ENCODE data around the gene TRPM3.

TRPM3 gene

DNA sequence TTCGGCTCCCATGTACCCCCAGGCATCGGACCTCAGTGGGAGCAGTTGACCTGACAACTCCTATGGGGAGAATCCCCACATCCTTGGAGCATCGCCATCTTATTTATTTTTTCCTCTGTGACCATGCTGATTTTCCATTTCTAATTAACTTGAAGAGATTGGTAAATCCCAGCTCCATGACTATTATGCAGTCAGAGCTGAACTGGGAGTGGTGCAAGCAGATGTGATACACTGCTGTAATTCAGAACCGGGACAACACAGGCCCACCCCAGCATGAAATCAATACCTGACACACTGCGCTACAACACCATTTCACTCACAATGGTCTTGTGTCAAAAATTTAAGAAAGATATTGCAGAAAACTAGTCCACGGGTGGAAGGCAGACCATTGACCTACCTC, 1.0 kb upstream of the TRPM3 start:
- H3K9me3 Mint-ChIP-seq: no peaks in the 10 kb centered on the region
- peaks cover 6% of the 10 kb centered on the region for H3K27me3 Mint-ChIP-seq
- peaks cover 2% of the 10 kb centered on the region for H3K36me3 Mint-ChIP-seq (ENCODE audit: insufficient read depth)
- no peak overlapping the region for H3K27ac Mint-ChIP-seq (ENCODE audit: low read depth)
- no peak for ATAC-seq (replicated peaks; ENCODE audit: extremely low read depth, poor library complexity, severe bottlenecking)
- H3K4me1 Mint-ChIP-seq: no peaks in the 10 kb centered on the region
- DNase-seq (ENCODE audit: low spot score in 2 of 2): no peak
- no peak overlapping the region for H3K4me3 Mint-ChIP-seq

DNA sequence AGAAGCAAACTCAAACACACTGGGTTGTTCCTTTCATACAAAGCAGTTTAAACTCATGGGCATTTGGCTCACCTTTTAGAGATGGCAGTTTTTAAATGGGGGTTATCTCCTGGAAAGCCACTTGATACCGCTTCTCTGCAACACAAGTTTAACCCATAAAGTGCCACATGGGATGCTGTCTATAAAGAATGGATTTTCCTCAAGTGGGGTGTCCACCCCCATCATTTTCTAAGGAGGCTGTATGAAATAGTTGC, 528 bp upstream of the TRPM3 start:
- Mint-ChIP-seq H3K4me3 (no peak overlapping the region), H3K27me3 (peaks cover 6% of the 10 kb centered on the region), H3K4me1 (no peaks in the 10 kb centered on the region), H3K36me3 (ENCODE audit: insufficient read depth) (peaks cover 2% of the 10 kb centered on the region), H3K9me3 (no peaks in the 10 kb centered on the region), H3K27ac (ENCODE audit: low read depth) (no peak overlapping the region)
- ATAC-seq (replicated peaks; ENCODE audit: extremely low read depth, poor library complexity, severe bottlenecking) (no peak), DNase-seq (ENCODE audit: low spot score in 2 of 2) (no peak)

DNA sequence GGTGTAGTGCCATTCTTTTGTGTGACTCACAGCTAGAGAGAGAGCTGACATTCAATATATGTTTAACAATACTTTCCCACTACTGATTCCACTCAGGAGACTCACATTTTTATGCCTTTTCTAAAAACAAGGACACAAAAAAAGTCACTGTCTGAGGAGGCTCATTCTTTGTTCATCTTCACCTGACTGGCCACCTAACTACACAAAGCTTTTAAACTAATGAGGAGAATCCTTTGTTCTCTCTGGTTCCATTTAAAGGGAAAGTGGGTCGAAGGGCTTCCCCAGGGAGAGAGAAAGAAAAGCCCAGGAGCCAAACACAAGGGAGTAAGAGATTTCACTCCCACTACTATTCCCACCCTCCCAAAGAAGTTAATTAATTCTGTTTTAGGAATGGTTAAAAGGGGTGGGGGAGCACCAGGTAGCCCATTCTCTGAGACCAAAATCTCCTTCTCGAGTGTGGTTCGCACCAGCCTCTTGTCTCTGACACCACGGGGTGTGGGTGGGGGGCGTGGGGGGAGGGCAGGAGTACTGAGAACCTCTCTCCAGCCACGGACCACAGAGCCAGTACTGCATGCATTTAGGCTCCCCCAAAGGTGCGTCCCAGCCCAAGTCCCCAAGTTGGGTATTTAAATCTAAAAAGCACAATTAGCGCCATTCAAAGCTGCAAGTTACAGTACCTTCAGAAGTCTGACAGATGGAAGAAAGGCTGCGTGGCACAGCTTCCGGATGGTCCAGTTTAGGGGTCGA, 747 bp downstream of the TRPM3 start:
- no peak overlapping the region for H3K4me3 Mint-ChIP-seq
- no peak overlapping the region for H3K27ac Mint-ChIP-seq (ENCODE audit: low read depth)
- peaks cover 2% of the 10 kb centered on the region for H3K36me3 Mint-ChIP-seq (ENCODE audit: insufficient read depth)
- H3K27me3 Mint-ChIP-seq: peaks cover 6% of the 10 kb centered on the region
- DNase-seq (ENCODE audit: low spot score in 2 of 2): no peak
- H3K4me1 Mint-ChIP-seq: no peaks in the 10 kb centered on the region
- no peak for ATAC-seq (replicated peaks; ENCODE audit: extremely low read depth, poor library complexity, severe bottlenecking)
- no peaks in the 10 kb centered on the region for H3K9me3 Mint-ChIP-seq

DNA sequence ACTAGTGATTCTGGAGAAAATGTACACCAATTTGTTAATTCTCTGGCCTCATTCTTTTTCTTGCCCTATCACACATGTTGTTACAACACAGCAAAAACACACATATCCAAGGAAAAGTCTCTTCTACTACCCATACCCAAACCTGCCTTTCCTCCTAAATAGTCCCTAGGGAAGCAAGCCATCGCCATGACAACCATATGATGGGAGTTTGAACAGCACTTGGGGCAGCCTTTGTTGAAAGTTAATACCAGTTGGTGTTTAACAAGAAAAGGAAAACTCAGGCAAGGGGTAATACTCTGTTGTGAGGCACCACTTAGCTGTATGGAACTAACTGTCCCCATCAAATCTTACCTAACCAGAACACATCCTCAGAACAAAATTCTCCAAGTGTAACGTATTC, 1.7 kb downstream of the TRPM3 start:
- ATAC-seq (replicated peaks; ENCODE audit: extremely low read depth, poor library complexity, severe bottlenecking): no peak
- no peak for DNase-seq (ENCODE audit: low spot score in 2 of 2)
- H3K4me3 Mint-ChIP-seq: no peak overlapping the region
- peaks cover 2% of the 10 kb centered on the region for H3K36me3 Mint-ChIP-seq (ENCODE audit: insufficient read depth)
- no peaks in the 10 kb centered on the region for H3K4me1 Mint-ChIP-seq
- H3K27ac Mint-ChIP-seq (ENCODE audit: low read depth): no peak overlapping the region
- H3K9me3 Mint-ChIP-seq: no peaks in the 10 kb centered on the region
- H3K27me3 Mint-ChIP-seq: peaks cover 8% of the 10 kb centered on the region

DNA sequence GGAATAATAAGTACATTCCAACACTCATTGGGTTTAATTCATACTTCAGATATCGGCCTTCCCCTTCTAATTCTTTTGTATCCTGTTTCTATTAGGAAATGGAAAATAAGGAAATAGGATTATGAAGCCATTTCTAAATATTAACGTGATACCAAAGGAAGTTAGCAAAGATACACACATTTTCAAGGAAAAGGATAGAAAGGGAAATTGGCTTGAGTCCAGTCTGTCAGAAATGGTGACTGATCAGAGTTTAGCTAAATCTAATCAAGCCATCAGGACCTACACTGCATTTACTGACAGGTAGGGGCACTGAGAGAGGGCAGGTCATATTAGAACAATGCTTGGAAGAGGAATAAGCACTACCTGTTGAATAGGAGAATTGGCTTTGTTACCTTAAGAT, 3.1 kb downstream of the TRPM3 start:
- ATAC-seq (replicated peaks; ENCODE audit: extremely low read depth, poor library complexity, severe bottlenecking): no peak
- Mint-ChIP-seq H3K27ac (ENCODE audit: low read depth) (no peak overlapping the region), H3K36me3 (ENCODE audit: insufficient read depth) (peaks cover 2% of the 10 kb centered on the region), H3K4me3 (no peak overlapping the region), H3K4me1 (no peaks in the 10 kb centered on the region), H3K9me3 (no peaks in the 10 kb centered on the region), H3K27me3 (peaks cover 9% of the 10 kb centered on the region)
- DNase-seq (ENCODE audit: low spot score in 2 of 2): no peak

DNA sequence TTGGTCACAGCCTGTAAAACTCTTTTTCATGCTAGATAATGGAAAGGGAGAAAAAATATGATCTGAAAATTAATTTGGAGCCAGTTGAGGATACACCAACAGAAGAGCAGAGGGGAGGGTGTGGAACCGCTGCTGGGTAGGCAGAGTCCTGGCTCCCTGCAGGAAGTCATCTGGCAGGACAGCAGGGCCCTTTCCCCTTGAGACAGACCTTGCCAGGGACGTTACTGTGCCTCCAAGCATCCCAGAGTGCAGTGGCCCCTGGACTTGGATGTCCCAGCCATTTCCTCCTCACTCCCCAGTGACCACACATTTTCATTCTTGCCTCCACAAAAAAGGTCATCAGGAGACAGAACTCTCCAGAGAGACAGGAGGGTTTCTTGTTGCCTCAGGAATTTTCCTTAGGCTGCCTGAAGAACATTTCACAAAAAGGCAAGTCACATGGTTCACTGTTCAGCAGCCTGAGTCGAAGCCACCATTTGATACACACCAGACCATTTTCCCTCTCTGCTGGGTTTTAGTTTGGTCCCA, 5.9 kb downstream of the TRPM3 start:
- no peak overlapping the region for H3K4me3 Mint-ChIP-seq
- H3K36me3 Mint-ChIP-seq (ENCODE audit: insufficient read depth): peaks cover 2% of the 10 kb centered on the region
- ATAC-seq (replicated peaks; ENCODE audit: extremely low read depth, poor library complexity, severe bottlenecking): no peak
- H3K27ac Mint-ChIP-seq (ENCODE audit: low read depth): no peak overlapping the region
- H3K9me3 Mint-ChIP-seq: no peaks in the 10 kb centered on the region
- peaks cover 9% of the 10 kb centered on the region for H3K27me3 Mint-ChIP-seq
- DNase-seq (ENCODE audit: low spot score in 2 of 2): no peak
- no peaks in the 10 kb centered on the region for H3K4me1 Mint-ChIP-seq

DNA sequence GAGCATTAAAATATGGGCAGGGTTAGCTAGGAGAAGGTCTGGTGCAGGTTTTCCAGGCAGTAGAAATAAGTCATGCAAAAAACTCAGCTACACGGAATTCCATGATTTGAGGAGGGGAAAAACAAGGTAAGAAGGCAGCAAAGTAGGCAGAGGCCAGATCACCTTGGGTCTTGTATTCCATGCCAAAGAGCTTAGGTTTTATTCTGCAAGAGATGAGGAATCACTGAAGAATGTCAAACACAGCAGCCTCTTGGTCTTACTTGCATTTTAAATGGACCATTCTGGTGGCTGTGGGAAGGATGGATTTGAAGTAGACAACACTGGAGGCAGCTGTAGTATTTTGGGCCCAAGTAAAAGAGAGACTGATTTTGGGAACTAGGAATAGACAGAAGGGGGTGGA, 8.6 kb downstream of the TRPM3 start:
- DNase-seq (ENCODE audit: low spot score in 2 of 2): no peak
- H3K9me3 Mint-ChIP-seq: no peaks in the 10 kb centered on the region
- ATAC-seq (replicated peaks; ENCODE audit: extremely low read depth, poor library complexity, severe bottlenecking): no peak
- no peak overlapping the region for H3K4me3 Mint-ChIP-seq
- H3K27me3 Mint-ChIP-seq: peaks cover 9% of the 10 kb centered on the region
- no peaks in the 10 kb centered on the region for H3K36me3 Mint-ChIP-seq (ENCODE audit: insufficient read depth)
- H3K4me1 Mint-ChIP-seq: no peaks in the 10 kb centered on the region
- no peak overlapping the region for H3K27ac Mint-ChIP-seq (ENCODE audit: low read depth)

DNA sequence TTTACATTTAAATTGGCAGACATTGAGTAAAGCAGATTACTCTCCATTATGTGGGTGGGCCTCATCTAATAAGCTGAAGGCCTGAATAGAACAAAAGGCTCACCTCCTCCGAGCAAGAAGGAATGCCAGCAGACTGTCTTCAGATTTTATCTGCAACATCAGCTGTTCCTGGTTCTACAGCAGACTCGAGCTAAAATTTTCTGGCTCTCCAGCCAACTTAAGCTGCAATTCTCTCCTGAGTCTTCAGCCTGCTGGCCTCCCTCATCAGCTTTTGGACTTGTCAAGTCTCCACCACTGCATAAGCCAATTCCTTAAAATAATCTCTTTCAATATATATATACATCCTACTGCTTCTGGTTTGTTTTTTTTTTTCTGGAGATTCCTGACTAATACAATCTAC, 12.5 kb downstream of the TRPM3 start:
- DNase-seq (ENCODE audit: low spot score in 2 of 2) (no peak), ATAC-seq (replicated peaks; ENCODE audit: extremely low read depth, poor library complexity, severe bottlenecking) (no peak)
- Mint-ChIP-seq H3K9me3 (peaks cover 6% of the 10 kb centered on the region), H3K27ac (ENCODE audit: low read depth) (no peak overlapping the region), H3K4me1 (no peaks in the 10 kb centered on the region), H3K4me3 (no peak overlapping the region), H3K36me3 (ENCODE audit: insufficient read depth) (peaks cover 2% of the 10 kb centered on the region), H3K27me3 (no peaks in the 10 kb centered on the region)

DNA sequence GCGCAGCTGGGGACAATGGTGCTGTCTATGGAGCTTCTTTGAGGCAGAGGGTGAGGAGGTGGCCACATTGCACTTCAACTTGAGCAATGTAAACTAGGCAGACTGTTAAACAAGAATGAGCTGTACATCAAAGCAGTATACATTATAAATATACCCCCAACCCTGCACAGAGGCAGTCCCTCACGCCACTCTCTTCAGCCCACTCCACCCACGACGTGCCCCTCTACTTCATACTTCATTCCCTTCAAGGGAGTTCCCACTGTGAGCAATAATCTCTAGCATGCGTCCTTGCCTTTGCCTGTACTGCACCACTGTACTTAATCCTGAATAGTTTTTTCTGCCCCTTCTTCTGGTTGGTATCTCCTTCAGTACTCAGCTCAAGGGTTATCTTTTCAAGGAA, 14.4 kb downstream of the TRPM3 start:
- Mint-ChIP-seq H3K4me3 (no peak overlapping the region), H3K4me1 (no peaks in the 10 kb centered on the region), H3K27me3 (no peaks in the 10 kb centered on the region), H3K9me3 (peaks cover 6% of the 10 kb centered on the region), H3K36me3 (ENCODE audit: insufficient read depth) (peaks cover 2% of the 10 kb centered on the region), H3K27ac (ENCODE audit: low read depth) (no peak overlapping the region)
- DNase-seq (ENCODE audit: low spot score in 2 of 2): no peak
- ATAC-seq (replicated peaks; ENCODE audit: extremely low read depth, poor library complexity, severe bottlenecking): no peak

DNA sequence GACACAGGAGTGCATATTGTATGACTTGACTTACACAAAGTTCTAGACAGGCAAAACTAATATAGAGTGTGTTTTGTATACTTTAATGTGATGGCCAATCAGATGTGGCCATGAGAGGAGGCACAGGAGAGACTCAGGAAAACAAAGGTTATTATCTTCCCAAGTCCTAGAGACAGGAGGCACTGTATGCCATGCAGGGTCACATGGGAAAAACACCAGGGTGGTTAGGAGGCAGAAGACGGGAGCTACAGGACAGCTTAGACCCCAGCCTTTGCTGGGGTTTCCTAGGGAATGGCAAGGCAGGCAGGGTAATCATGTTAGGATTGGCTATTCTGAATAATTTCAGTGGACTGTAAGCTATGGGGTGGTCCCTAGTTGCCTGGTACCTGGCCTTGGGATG, 16.2 kb downstream of the TRPM3 start:
- no peak for DNase-seq (ENCODE audit: low spot score in 2 of 2)
- no peak for ATAC-seq (replicated peaks; ENCODE audit: extremely low read depth, poor library complexity, severe bottlenecking)
- H3K4me3 Mint-ChIP-seq: no peak overlapping the region
- no peaks in the 10 kb centered on the region for H3K27me3 Mint-ChIP-seq
- H3K4me1 Mint-ChIP-seq: no peaks in the 10 kb centered on the region
- peaks cover 2% of the 10 kb centered on the region for H3K36me3 Mint-ChIP-seq (ENCODE audit: insufficient read depth)
- H3K27ac Mint-ChIP-seq (ENCODE audit: low read depth): no peak overlapping the region
- peaks cover 6% of the 10 kb centered on the region for H3K9me3 Mint-ChIP-seq

DNA sequence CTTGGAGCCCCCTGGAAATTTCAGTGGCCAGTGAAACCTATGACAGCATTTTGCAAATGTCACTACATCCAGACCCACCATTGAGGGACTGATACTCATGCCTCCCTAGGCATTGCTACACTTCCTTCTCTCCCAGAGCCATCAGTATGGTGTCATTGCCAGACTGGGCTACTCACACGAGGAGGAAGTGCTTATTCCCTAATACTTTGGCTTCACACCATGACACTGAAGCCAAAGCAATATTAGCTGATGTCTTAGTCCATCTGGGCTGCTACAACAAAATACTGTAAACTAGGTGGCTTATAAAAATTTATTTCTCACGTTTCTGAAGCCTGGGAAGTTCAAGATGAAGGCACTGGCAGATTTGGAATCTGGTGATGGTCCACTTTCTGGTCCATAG, 22.6 kb downstream of the TRPM3 start:
- Mint-ChIP-seq H3K27ac (ENCODE audit: low read depth) (no peak overlapping the region), H3K27me3 (peaks cover 9% of the 10 kb centered on the region), H3K4me1 (no peaks in the 10 kb centered on the region), H3K4me3 (no peak overlapping the region), H3K9me3 (no peaks in the 10 kb centered on the region), H3K36me3 (ENCODE audit: insufficient read depth) (no peaks in the 10 kb centered on the region)
- ATAC-seq (replicated peaks; ENCODE audit: extremely low read depth, poor library complexity, severe bottlenecking) (no peak), DNase-seq (ENCODE audit: low spot score in 2 of 2) (no peak)

DNA sequence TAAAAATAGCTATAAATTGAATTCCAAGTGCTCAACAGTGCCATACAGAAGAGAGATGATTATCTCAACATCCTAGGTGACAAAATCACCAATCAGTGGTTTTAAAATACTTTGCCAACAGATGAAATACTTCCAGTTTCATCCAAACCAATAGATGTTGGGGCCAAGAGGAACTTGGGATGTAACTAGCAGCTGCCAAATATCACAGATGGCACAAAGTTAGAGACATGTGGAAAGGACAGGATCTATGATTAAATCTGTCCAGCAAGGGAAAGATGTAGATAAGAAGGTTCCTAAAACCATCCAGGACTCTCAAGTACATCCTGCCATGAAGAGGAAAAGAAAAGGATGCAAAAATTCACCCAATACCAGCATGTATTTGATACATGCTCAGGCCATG, 23.8 kb downstream of the TRPM3 start:
- Mint-ChIP-seq H3K36me3 (ENCODE audit: insufficient read depth) (no peaks in the 10 kb centered on the region), H3K4me3 (no peak overlapping the region), H3K27me3 (peaks cover 9% of the 10 kb centered on the region), H3K27ac (ENCODE audit: low read depth) (no peak overlapping the region), H3K4me1 (no peaks in the 10 kb centered on the region), H3K9me3 (no peaks in the 10 kb centered on the region)
- no peak for DNase-seq (ENCODE audit: low spot score in 2 of 2)
- no peak for ATAC-seq (replicated peaks; ENCODE audit: extremely low read depth, poor library complexity, severe bottlenecking)

DNA sequence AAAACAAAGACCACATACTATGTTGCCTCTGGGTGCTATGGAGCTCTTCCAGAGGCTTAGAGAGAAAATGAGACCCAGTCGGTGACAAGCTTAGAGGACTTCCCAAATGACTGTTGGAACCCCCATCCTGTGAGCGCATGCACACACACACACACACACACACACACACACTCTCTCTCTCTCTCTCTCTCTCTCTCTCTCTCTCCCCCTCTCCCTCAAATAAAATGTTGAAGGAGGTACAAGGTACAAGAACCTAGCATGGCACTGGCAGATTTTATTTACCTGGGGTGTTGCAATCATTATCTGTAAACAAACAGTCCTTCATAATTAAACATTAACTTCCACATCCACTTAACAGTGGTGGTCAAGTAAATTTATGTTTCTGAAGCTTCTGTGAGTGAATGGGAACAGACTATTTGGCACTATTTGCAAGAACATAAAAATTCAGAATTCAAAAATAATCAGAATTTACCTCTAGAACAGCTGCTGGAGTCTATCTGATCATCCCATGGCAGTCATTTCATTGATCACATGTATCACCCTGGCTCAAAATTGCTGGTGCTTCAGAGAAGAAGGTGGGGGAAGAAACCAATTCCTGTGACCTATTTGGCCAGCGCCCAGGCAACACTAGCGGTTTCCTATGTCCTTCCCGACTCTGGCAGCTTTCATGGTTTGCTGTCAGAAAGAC, 24.9 kb downstream of the TRPM3 start:
- Mint-ChIP-seq H3K27ac (ENCODE audit: low read depth) (no peak overlapping the region), H3K4me3 (no peak overlapping the region), H3K9me3 (no peaks in the 10 kb centered on the region), H3K4me1 (no peaks in the 10 kb centered on the region), H3K27me3 (peaks cover 9% of the 10 kb centered on the region), H3K36me3 (ENCODE audit: insufficient read depth) (no peaks in the 10 kb centered on the region)
- ATAC-seq (replicated peaks; ENCODE audit: extremely low read depth, poor library complexity, severe bottlenecking) (no peak), DNase-seq (ENCODE audit: low spot score in 2 of 2) (no peak)
